Measurements from ENCODE around the gene ZNF621. TPM values are rescaled to one million over a fixed set of nuclear protein-coding genes. Genes with fewer than 3 reads are reported as not detected.

ZNF621 gene
- total RNA-seq (14.6 and 23.3 TPM in 2 replicates), polyA plus RNA-seq (18.8 and 23.1 TPM in 2 replicates), polyA minus RNA-seq (ENCODE audit: low replicate concordance) (18.0 and 25.6 TPM in 2 replicates)
- 11.8 and 14.3 TPM in 2 replicates for polyA plus RNA-seq (2012)

- Histone ChIP-seq H3K27me3 (ENCODE audit: control insufficient read depth, insufficient read depth, low read length) (no peaks in the 10 kb centered on the region), H3K9me3 (ENCODE audit: control insufficient read depth, insufficient read depth, low read depth, low read length) (no peaks in the 10 kb centered on the region)
These were observed at the start of gene ZNF621 for GRCh38 chr3:40524568-40525285. Gene ZNF621 (plus strand): TSS chr3:40524960. CDS start chr3:40525841, 881 bp downstream.

GRCh38 chr3:40476478-40477470 is 48.0 kb upstream of the ZNF621 start, which contains the start of gene ZNF619:
Gene ZNF619 (plus strand): TSS chr3:40477122. CDS start chr3:40477980, 858 bp downstream.
- H3K4me3 ChIP-seq (replicated peaks in 1 of 4; ENCODE audit: control extremely low read depth in 1 of 4, insufficient read depth in 1 of 4, low read depth in 3 of 4, low read length in 4 of 4) = peak within 1 kb of the TSS; percentile 65 to 90 (median 71)
- H3K27ac ChIP-seq (ENCODE audit: insufficient read depth, low read length) = peak within 1 kb of the TSS; percentile 70

More at GRCh38 chr3:40524568-40525285, at the start of gene ZNF621:
- H3K27ac ChIP-seq (ENCODE audit: insufficient read depth, low read length) = peak within 1 kb of the TSS; percentile 87
- TF ChIP-seq EZH2 (IDR thresholded peaks at IDR 0.05; ENCODE audit: low read length, missing control alignments) = no peak
- TF ChIP-seq, protein P1, sequence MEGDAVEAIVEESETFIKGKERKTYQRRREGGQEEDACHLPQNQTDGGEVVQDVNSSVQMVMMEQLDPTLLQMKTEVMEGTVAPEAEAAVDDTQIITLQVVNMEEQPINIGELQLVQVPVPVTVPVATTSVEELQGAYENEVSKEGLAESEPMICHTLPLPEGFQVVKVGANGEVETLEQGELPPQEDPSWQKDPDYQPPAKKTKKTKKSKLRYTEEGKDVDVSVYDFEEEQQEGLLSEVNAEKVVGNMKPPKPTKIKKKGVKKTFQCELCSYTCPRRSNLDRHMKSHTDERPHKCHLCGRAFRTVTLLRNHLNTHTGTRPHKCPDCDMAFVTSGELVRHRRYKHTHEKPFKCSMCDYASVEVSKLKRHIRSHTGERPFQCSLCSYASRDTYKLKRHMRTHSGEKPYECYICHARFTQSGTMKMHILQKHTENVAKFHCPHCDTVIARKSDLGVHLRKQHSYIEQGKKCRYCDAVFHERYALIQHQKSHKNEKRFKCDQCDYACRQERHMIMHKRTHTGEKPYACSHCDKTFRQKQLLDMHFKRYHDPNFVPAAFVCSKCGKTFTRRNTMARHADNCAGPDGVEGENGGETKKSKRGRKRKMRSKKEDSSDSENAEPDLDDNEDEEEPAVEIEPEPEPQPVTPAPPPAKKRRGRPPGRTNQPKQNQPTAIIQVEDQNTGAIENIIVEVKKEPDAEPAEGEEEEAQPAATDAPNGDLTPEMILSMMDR (conservative IDR thresholded peaks at IDR 0.05 in 1 of 2, IDR thresholded peaks at IDR 0.05 in 1 of 2; ENCODE audit: low read depth in 1 of 2, low read length in 2 of 2) = no peak
- peaks cover 2% of the 10 kb centered on the region for H3K79me2 ChIP-seq (ENCODE audit: control insufficient read depth, insufficient read depth, low read length)
- peak within 1 kb of the TSS; percentile 73 to 92 (median 76) for H3K4me3 ChIP-seq (replicated peaks in 1 of 4; ENCODE audit: control extremely low read depth in 1 of 4, insufficient read depth in 1 of 4, low read depth in 3 of 4, low read length in 4 of 4)
- H3K36me3 ChIP-seq (ENCODE audit: control insufficient read depth, insufficient read depth, low read length) = peaks cover 7% of the 10 kb centered on the region
- peak within 1 kb of the TSS; percentile 84 for H2AFZ ChIP-seq (ENCODE audit: low read length)
- H4K20me1 ChIP-seq (ENCODE audit: control insufficient read depth, extremely low read depth, insufficient read depth, low read length) = no peaks in the 10 kb centered on the region
- DNase-seq (ENCODE audit: low read depth in 2 of 2) = peak; percentile 83 to 86
- no peaks in the 10 kb centered on the region for H3K4me1 ChIP-seq (ENCODE audit: control insufficient read depth, extremely low read depth, insufficient read depth, low read length)
- H3K4me2 ChIP-seq (ENCODE audit: extremely low read depth, insufficient read depth, low read length) = peak within 1 kb of the TSS; percentile 81
- H3K9ac ChIP-seq (ENCODE audit: insufficient read depth, low read length) = peak within 1 kb of the TSS; percentile 91

More at GRCh38 chr3:40476478-40477470, 48.0 kb upstream of the ZNF621 start, which contains the start of gene ZNF619:
- Histone ChIP-seq H3K79me2 (ENCODE audit: control insufficient read depth, insufficient read depth, low read length) (no peaks in the 10 kb centered on the region), H3K9ac (ENCODE audit: insufficient read depth, low read length) (peak within 1 kb of the TSS; percentile 88), H3K4me2 (ENCODE audit: extremely low read depth, insufficient read depth, low read length) (peak within 1 kb of the TSS; percentile 96), H3K36me3 (ENCODE audit: control insufficient read depth, insufficient read depth, low read length) (no peaks in the 10 kb centered on the region), H4K20me1 (ENCODE audit: control insufficient read depth, extremely low read depth, insufficient read depth, low read length) (no peaks in the 10 kb centered on the region), H3K4me1 (ENCODE audit: control insufficient read depth, extremely low read depth, insufficient read depth, low read length) (peaks cover 2% of the 10 kb centered on the region), H3K27me3 (ENCODE audit: control insufficient read depth, insufficient read depth, low read length) (no peaks in the 10 kb centered on the region), H2AFZ (ENCODE audit: low read length) (peak within 1 kb of the TSS; percentile 84), H3K9me3 (ENCODE audit: control insufficient read depth, insufficient read depth, low read depth, low read length) (no peaks in the 10 kb centered on the region)
- peak; percentile 72 to 83 for DNase-seq (ENCODE audit: low read depth in 2 of 2)
- TF ChIP-seq EZH2 (IDR thresholded peaks at IDR 0.05; ENCODE audit: low read length, missing control alignments) = no peak
- TF ChIP-seq, protein P1 (conservative IDR thresholded peaks at IDR 0.05 in 1 of 2, IDR thresholded peaks at IDR 0.05 in 1 of 2; ENCODE audit: low read depth in 1 of 2, low read length in 2 of 2) = no peak
